Stomach (tissue), 9 donors: ENCODE results near the gene TNFRSF1B. TPM values are rescaled to one million over a fixed set of nuclear protein-coding genes. Genes with fewer than 3 reads are reported as not detected.

ENCODE experiments used
- DNase-seq, 2 donors: peaks; one replicate each; pipeline versions ENCODE4 v3.0.0 to v3.0.0-alpha.2; 2013 to 2019
- H3K27ac ChIP-seq, 5 donors: fragments of 200-600 bp in 4 of 5; sonication (generic) in 4 of 5; one replicate each; pipeline ENCODE4 v1.5.1; 2013 to 2019; ENCODE audit warnings: mild to moderate bottlenecking in 1 of 5, moderate library complexity in 1 of 5
- H3K27me3 ChIP-seq, 3 donors: fragments of 200-600 bp; sonication (generic); one replicate each; pipeline ENCODE4 v1.5.1; 2017 to 2019; ENCODE audit warnings: mixed run types in 1 of 3
- H3K36me3 ChIP-seq, 4 donors: fragments of 200-600 bp; sonication (generic); 1 replicate in 3 of 4; 2 replicates in 1 of 4; pipeline ENCODE4 v1.5.1; 2016 to 2019
- H3K4me1 ChIP-seq, 4 donors: fragments of 200-600 bp; sonication (generic); one replicate each; pipeline ENCODE4 v1.5.1; 2016 to 2019
- H3K4me3 ChIP-seq, 4 donors: fragments of 200-600 bp; sonication (generic) in 3 of 4; one replicate each; pipeline ENCODE4 v1.5.1; 2016 to 2019; ENCODE audit warnings: mild to moderate bottlenecking in 1 of 4
- H3K9me3 ChIP-seq, 4 donors: fragments of 200-600 bp; sonication (generic); one replicate each; pipeline ENCODE4 v1.5.1; 2016 to 2019
- CTCF ChIP-seq, 7 experiments: fragments of 450-650 bp in 4 of 7; fragments of 200-600 bp in 3 of 7; sonication (generic) in 3 of 7; IDR thresholded peaks; one replicate each; pipeline ENCODE4 v1.5.1; 2016 to 2019; ENCODE audit warnings: antibody characterized with exemption in 7 of 7, control low read depth in 2 of 7, mild to moderate bottlenecking in 1 of 7
- EP300 ChIP-seq: sonication (generic); formaldehyde crosslinking; IDR thresholded peaks from one replicate; pipeline ENCODE4 v1.6.1; 2017; ENCODE audit warnings: antibody characterized with exemption
- POLR2A ChIP-seq, 4 donors: fragments of 450-650 bp; IDR thresholded peaks; one replicate each; pipeline ENCODE4 v1.6.1; 2016; ENCODE audit warnings: antibody characterized with exemption in 4 of 4, control low read depth in 2 of 4, mild to moderate bottlenecking in 1 of 4, moderate library complexity in 1 of 4
- POLR2AphosphoS5 ChIP-seq, 3 donors: sonication (generic); formaldehyde crosslinking; IDR thresholded peaks; one replicate each; pipeline ENCODE4 v1.6.1; 2016; ENCODE audit warnings: antibody characterized with exemption in 3 of 3
- WGBS, 5 donors: extraction: QIAGEN DNeasy Blood & Tissue Kit in 3 of 5; methylation state at CpG; one replicate each; pipeline versions ENCODE4 v1.1.5 to v1.1.7; 2013 to 2018; 5-methylcytosine and 5-hydroxymethylcytosine counted together
- intact Hi-C: fragments of 100-400 bp; cut with DNase I; formaldehyde crosslinking; loops from one replicate; pipeline ENCODE4 v1.15.1; 2023; ENCODE audit warnings: low total_unique reads
- polyA plus RNA-seq, 3 donors: library from polyadenylated mRNA; stranded (reverse); fragments of 200-250 nt; gene quantifications; one replicate each; pipeline ENCODE4 v1.2.3, GENCODE V29; 2013
- total RNA-seq, 5 donors: library from RNA; depleted of rRNA; stranded (reverse); fragments of >200 nt; gene quantifications; one replicate each; pipeline versions ENCODE4 v1.1.0 to v1.2.3, GENCODE V29; 2014 to 2016
- donor health status: healthy with polysubstance abuse.
- donor health status: Bipolar disorder and iron deficiency.
- donor health status: healthy.

The TNFRSF1B gene
- total and polyA plus RNA-seq, 8 donors = 5.4 to 24.3 (median 11.5) TPM

- no peak for DNase-seq
- 64 to 72% (median 66%) methylated on average over 3 of the region's 3 CpGs for WGBS, 5 donors
Measured at GRCh38 chr1:12195416-12195815, 28.6 kb downstream of the TNFRSF1B start.

GRCh38 chr1:12196641-12197482 lies 30.1 kb downstream of the TNFRSF1B start:
- Histone ChIP-seq H3K27ac (peak overlapping the region in 2 of 5 donors; percentile 24 to 42), H3K9me3 (no peaks in the 10 kb centered on the region), H3K27me3 (no peaks in the 10 kb centered on the region), H3K36me3 (peaks cover 16 to 89% (median 77%) of the 10 kb centered on the region in 4 donors), H3K4me3 (no peak overlapping the region), H3K4me1 (peaks cover 0 to 5% (median 0%) of the 10 kb centered on the region in 4 donors)
- peak in 1 of 2 donors; percentile 56 for DNase-seq
- 70 to 87% (median 82%) methylated on average over 20 of the region's 20 CpGs for WGBS, 5 donors
- intact Hi-C loops = no loop called here
- TF ChIP-seq CTCF (IDR thresholded peaks at IDR 0.05) (no peak), POLR2AphosphoS5 (IDR thresholded peaks at IDR 0.05) (no peak), POLR2A (IDR thresholded peaks at IDR 0.05) (no peak), EP300 (no peak)

More at GRCh38 chr1:12195416-12195815, 28.6 kb downstream of the TNFRSF1B start:
- H3K36me3 ChIP-seq = peaks cover 16 to 91% (median 82%) of the 10 kb centered on the region in 4 donors
- H3K27me3 ChIP-seq = no peaks in the 10 kb centered on the region
- peaks cover 0 to 5% (median 0%) of the 10 kb centered on the region in 4 donors for H3K4me1 ChIP-seq
- no peak overlapping the region for H3K4me3 ChIP-seq
- H3K27ac ChIP-seq = no peak overlapping the region
- intact Hi-C loops = no loop called here
- no peak for TF ChIP-seq POLR2A (IDR thresholded peaks at IDR 0.05)
- TF ChIP-seq POLR2AphosphoS5 (IDR thresholded peaks at IDR 0.05) = no peak
- TF ChIP-seq CTCF (IDR thresholded peaks at IDR 0.05) = no peak
- TF ChIP-seq EP300 = no peak
- H3K9me3 ChIP-seq = no peaks in the 10 kb centered on the region

GRCh38 chr1:12197483-12197880 lies 30.7 kb downstream of the TNFRSF1B start:
- WGBS, 5 donors = 85 to 89% (median 87%) methylated on average over 6 to 7 of the region's 7 CpGs
- Histone ChIP-seq H3K27ac (no peak overlapping the region), H3K4me3 (no peak overlapping the region), H3K4me1 (peaks cover 0 to 5% (median 0%) of the 10 kb centered on the region in 4 donors), H3K36me3 (peaks cover 20 to 89% (median 77%) of the 10 kb centered on the region in 4 donors), H3K9me3 (no peaks in the 10 kb centered on the region), H3K27me3 (no peaks in the 10 kb centered on the region)
- DNase-seq = no peak
- TF ChIP-seq POLR2AphosphoS5 (IDR thresholded peaks at IDR 0.05) (no peak), POLR2A (IDR thresholded peaks at IDR 0.05) (no peak), EP300 (no peak), CTCF (IDR thresholded peaks at IDR 0.05) (no peak)
- intact Hi-C loops = no loop called here

GRCh38 chr1:12200208-12200607 lies 33.4 kb downstream of the TNFRSF1B start:
- Histone ChIP-seq H3K4me3 (no peak overlapping the region), H3K27ac (no peak overlapping the region), H3K27me3 (no peaks in the 10 kb centered on the region), H3K36me3 (peaks cover 15 to 82% (median 73%) of the 10 kb centered on the region in 4 donors), H3K9me3 (no peaks in the 10 kb centered on the region), H3K4me1 (no peaks in the 10 kb centered on the region)
- intact Hi-C loops = no loop called here
- 89 to 93% (median 91%) methylated on average over 7 of the region's 7 CpGs for WGBS, 5 donors
- TF ChIP-seq EP300 (no peak), POLR2AphosphoS5 (IDR thresholded peaks at IDR 0.05) (no peak), POLR2A (IDR thresholded peaks at IDR 0.05) (no peak), CTCF (IDR thresholded peaks at IDR 0.05) (no peak)
- DNase-seq = no peak
